Glomerular visceral epithelial cell (primary cell): Measurements from ENCODE around the gene CORO7.
"Not testable (repeated sequence)": the region's sequence is repeated elsewhere in the genome, so short reads cannot be mapped to it uniquely, and the experiment has no call there.

Experiments used
- DNase-seq: peaks from one replicate; pipeline ENCODE4 v3.0.0-alpha.2; 2016; ENCODE audit errors: extremely low spot score

Gene CORO7

DNA sequence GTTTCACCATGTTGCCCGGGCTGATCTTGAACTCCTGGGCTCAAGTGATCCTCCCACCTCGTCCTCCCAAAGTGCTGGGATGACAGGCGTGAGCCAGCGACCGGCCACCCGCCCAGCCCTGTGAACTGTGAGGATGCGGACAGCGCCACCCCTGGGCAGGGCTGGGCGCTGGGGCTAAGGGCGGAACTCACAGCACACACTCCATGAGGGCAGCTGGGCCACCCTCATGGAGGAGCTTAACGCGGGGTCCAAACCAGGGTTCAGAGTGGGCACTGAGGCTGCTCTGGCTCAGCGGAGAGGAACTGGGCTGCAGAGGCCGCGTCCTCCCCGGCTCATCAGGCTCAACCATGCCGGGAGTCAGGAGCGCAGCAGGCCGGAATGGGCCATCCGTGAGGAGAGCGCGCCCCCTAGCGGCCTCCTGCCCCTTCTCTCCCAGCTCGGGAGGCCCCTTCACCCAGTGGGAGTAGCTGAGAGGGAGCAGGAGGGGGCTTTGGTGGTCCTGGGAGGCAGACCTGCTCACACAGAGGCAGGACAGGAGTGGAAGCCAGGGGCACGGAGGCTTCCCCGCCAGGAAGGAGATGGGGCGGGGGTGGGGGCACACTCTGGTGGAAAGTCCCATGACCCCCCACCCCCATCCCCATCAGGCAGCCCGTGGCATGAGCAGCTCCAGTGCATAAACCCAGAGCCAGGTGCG is 13.8 kb downstream of the CORO7 start:
- DNase-seq: peak; percentile 68

DNA sequence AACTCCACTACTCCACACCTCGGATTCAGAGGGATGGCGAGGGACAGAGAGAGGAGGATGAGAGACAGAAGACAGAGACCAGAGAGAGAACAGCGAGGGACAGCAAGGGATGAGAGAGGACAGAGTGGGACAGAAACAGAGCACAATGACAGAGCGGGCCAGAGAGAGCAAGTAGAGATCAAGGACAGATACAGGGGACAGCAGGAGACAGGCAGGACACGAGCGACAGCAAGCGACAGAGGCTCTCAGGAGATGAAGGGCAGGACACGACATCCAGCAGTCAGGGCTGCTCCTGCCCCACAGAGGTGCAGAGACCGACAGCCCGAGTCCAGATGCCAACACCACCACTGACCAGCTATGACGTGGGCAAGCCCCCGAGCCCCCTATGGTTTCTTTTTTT is 14.9 kb downstream of the CORO7 start:
- DNase-seq: no peak

DNA sequence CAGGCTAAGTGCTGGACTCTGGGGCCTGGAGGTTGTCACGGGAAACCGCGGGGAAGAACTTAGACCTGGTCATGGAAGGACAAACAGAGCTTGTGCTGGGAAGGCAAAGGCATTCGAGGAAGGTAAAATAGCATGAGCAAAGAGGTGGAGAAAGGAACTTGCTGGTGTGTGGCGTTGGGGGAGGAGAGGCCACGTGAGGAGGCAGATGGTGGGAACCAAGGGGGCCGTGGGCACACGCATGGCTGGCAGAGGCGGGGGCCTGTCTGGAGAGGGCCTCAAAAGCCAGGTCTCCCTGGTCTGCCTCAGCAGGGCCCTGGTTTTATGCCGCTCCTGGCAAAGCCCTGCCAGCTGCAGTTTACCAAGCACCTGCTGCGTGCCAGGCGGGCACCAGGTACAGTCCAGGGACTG is 15.3 kb downstream of the CORO7 start:
- DNase-seq: no peak

DNA sequence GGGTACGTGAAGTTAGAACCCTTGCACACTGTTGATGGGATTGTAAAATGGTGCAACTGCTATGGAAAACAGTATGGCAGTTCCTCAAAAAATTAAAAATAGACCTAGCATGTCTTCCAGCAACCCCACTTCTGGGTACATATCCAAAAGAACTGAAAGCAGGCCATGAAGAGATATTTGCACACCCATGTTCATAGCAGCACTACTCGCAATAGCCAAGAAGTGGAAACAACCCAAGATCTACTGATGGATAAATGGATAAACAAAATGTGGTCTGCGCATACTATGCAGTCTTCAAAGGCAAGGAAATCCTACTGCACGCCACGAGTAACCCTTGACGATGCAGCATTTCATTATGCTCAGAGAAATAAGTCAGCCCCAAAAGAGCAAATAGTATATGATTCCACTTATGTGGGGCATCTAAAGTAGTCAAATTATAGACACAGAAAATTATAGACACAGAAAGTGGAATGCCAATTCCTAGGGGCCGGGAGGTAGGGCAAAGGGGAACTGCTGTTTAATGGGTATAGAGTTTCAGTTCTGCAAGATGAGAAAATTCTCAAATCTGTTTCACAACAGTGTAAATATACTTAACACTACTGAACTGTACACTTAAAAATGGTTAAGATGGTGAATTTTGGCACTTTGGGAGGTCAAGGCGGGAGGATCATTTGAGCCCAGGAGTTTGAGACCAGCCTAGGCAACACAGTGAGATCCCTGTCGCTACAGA is 17.2 kb downstream of the CORO7 start:
- no peak for DNase-seq

DNA sequence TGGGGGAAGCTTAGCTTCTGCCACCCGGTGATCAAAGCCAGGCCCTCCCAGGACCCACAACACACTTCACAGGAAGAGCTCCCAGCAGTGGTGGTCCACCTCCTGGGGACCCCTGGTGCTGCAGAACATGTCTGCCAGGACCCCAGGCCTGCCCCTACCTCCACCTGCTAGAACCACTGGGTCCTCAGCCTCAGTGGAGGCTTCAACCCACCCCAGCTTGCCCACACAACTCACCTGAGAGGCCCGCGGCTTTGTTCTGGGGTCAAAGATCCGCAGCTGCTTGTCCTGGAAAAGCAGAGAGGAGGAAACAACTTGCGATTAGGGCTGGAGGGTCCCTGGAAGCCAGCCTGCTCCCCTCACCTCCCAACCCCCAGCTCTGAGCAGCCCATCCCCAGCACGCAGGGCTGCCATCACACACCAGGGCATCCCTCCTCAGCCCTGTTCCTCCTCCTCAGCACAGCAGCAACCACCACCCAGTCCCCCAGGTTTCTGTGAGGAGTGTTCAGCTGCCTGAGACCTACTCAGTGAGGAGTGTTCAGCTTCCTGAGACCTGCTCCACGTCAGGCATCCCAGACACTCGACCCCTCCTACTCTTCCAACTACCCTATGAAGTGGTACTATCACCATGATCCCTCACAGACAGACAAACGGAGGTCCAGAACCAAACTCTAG is 21.2 kb downstream of the CORO7 start:
- no peak for DNase-seq

DNA sequence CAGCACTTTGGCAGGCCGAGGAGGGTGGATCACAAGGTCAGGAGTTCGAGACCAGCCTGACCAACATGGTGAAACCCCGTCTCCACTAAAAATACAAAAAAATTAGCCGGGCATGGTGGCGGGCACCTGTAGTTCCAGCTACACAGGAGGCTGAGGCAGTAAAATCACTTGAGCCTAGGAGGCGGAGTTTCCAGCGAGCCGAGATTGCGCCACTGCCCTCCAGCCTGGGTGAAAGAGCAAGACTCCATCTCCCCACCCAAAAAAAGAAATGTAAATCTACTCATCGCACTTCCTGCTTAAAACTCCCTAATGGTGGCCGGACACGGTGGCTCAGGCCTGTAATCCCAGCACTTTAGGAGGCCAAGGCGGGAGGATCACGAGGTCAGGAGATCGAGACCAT is 22.5 kb downstream of the CORO7 start:
- DNase-seq: not testable (repeated sequence)

DNA sequence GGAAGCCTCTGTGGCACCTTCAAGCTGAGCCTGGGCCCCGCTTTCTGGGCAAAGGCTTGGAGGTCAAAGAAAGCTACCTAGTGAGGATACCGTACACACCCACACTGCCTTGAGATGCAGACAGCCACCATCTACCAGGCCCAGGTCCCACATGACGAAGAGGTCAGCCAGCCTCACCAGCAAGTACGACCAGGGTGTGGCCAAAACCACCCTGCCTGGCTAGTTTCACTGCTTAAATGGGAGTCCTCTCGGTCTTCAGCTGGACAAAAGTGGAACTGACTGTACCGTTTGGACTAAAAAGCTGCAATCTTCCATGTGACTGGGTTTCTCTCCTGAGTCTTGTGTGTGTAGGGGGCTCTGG is 23.2 kb downstream of the CORO7 start:
- no peak for DNase-seq

DNA sequence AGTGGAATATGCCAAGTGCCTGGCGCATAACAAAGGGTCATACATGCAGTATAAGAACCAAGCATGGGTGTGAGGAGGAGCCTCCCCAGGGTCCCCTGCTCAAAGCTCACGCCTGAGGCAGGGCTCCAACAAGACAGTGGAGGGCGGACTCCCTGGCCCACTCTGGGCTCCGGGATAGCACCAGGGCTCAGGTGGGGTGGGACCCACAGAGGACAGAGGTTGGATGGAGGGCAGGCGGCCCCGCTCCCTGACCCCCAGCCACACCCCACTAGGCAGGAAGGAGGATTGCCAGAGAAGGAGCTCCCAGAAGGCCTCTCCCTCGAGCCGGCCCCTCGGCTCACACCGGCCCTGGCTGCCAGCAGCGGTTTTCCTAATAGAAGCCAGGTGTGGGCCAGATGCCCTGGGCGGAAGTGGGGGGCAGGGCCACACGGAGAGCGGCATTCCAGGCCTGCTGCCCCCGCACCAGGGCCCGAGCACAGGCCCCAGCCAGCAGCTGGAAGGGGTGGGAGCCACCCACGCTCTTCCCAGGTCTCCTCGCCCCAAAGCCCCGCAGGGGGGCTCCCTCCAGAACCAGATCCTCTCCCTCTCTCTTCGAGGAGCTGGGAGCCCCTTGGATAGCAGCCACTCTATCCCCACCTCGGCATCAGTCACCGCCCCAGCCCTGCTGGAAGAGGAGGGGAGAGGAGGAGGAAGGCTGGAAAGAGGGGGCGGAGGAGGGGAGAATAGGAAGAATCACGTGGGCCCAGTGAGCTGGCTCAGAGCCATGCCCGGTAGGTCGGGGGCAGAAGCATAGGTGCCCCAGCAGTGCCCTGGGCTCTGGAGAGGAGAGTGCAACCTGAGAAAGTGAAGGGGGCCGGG is 23.8 kb downstream of the CORO7 start:
- DNase-seq: no peak

DNA sequence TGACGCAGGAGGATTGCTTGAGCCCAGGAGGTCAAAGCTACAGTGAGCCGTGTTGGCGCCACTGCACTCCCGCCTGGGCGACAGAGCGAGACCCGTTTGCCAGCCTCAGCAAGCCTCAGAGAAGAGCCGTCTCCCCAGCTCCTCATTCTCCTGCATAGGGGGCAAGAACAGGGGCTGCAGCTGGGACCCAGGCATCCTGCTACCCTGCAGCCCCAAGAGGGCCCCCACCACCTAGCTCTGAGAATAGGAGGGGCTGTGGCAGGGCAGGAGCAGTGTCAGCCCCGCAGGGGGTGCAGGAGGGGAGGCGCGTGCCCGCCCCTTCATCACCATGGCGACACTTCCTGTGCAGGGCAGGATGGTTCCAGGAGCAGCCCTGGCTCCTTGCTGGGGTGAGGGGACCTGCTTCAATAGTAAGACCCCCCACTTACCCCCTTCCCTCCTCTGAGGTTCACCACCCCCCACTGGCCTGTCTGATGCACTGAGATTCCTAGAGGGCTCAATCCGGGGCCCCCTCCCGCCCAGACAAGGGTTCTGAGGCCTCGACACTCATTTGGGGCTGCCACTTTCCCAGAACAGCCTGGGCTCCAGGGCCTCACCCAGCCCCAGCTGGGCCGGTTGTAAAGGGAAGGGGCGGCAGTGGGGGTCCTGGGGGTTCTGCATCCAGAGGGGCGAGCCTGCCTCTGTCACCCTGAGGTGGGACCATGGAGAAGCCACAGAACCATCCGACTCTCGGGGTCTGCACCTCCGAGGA is 24.6 kb downstream of the CORO7 start:
- DNase-seq: no peak

DNA sequence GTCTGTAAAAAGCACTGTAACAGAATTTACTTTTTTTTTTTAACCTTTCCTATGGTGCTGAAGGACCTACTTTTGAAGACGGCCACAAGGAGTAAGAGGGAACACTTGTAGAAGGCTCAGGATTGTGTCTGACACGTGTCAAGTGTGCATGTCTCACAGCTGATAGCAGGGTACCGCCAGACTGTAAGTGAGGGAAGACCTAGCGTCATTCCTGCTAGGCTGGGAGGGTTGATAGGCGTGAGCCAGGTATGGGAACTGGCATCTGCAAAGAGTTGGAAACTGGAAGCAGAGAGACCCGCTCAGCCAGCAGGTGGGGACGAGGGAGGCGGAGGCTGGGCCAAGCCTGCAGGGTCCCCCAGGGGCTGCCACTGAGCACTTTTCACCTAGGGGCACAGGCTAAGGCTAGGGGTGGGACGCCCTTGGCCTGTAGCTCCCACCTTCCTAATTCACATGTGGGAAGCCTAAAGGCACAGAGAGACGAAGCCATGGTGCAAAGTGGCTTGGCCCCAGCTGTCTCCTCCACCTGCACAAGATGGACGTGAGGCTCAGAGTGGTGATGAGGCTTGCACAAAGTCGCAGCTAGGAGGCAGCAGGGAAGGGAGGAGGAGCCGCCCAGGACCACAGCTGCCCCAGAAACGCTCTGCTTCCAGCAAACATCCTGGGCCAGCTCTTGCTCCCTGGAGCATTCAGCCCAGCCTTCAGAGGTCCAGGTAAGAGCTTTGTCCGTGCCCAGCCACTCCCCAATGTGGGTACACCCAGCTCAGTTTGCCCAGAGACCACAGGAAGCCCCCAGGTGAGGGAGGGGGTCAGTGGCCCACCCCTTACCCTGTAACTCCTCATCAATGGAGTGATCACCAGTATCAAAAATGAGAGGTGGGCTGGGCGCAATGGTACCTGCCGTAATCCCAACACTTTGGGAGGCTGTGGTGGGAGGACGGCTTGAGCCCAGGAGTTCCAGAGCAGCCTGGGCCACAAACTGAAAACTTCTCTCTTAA is 25.8 kb downstream of the CORO7 start:
- DNase-seq: no peak

DNA sequence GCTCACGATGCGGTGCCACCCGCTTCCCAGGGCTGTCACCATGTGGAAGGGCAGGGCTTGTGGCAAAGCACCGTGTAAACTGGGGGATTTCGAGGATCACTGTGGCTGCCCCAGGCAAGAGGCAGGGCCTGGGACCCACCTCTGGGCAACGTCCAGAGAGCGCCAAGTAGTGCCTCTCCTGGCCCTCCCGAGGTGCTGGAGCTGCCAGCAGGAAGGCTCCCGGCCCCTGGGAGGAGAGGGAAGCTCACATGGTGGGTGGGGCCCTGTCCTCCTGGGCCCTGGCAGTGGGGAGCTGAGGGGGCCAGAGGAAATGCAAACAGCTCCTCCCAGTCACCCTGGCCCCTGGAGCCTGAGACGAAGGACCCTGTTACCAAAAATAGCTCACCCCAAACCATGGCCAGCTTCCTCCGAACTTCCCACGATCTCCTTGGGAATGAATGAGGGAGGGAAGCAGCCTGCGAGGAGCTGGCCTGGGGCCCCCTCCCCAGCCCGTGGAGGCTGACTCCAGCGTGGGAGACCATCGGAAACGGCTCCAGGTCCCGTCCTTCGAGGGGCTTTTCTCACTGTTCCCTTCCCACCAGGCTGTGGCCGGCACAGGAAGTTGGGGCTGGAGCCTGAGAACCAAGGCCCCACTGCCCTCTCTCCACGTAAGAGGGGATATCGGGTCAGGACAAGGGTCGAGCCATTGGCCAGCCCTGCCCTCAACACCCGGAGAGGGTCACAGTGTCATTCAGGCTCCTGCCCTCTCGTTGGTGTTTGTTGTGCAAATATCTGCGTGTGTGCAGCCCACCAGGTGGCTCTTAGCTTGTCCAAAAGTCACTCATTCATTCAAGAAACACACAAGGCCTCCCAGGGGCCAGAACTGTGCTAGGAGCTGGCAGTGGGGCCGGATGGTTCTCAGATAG is 27.1 kb downstream of the CORO7 start:
- no peak for DNase-seq

DNA sequence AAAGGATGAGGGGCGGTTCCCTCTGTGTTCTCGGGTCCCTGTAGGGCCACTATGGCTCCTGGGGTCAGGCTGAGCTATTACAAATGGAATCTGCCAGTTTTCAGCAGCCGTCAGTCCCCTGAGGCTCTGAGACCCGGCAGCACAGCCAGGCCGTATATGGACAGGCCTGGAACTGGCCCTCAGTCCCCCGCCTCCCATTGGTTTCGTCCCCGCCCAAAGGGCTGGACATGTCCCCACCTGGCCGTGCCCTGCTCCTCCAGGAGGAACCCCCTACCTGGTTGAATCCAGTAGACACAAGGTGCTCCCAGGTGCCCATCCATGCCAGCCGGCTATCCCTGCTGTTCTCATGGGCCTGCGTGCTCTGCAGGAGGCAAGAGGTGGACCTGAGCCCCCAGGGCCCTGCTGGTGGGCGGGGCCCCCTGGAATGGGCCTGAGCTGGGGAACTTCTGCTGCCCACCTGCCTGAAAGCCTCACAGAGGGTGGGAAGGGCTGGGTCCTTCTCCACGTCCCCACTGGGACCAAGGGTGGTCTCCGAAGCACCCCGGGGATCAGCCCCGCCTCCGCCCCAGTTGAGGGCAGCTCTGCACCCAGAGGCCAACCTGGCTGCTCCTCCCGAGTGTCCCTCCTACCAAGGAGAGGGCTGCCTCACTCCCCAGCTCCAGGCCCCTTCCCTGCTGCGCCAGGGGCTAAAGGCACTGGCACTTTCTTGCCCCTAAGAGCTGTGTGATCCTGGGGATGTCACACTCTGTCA is 27.9 kb downstream of the CORO7 start:
- DNase-seq: no peak

DNA sequence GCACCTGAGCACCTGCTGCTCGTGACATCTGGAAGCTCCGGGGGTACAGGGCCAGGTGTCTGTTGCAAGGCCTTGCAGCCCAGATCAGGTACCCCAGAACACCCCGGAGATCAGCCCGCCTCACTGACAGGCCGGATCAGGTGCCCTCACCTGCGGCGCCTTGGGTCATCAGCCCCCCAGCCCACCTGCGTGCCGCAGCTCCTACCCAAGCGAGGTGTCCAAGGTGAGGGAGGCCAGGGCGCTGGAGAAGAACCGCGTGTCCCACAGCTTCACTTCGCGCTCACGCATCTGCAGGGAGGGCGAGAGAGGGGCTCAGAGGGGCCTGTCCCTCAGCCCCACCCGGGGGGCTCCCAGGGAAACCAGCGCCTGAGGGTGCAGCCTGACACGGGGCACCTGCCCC is 28.6 kb downstream of the CORO7 start:
- no peak for DNase-seq

DNA sequence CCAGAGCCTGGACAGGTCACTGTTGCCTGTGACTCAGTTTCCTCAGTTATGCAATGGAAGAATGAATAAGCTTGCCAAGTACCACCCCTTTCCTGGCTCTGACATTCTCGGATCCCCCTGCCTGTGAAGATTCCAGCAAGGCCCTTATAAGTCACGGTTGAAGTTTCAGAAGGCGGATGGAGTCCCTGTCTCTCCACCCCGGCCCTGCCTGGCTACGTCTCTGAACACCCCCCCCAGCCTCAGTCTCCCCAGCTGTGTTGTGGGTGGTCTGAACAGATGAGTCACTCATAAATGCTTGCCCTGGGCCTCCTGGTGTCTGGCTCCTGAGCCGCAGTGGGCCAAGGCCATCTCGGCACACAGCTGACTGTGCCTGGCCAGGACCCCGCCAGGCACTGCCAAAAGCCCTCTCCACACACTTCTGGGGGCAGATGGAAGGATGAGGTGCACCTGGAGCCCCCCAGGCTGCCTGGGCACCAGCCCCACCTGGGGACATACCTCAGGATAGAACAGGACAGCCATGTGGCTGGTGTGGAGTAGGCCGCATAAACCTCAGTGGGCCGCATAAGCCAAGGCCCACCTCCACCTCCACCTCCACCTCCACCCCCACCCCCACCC is 29.3 kb downstream of the CORO7 start:
- no peak for DNase-seq

DNA sequence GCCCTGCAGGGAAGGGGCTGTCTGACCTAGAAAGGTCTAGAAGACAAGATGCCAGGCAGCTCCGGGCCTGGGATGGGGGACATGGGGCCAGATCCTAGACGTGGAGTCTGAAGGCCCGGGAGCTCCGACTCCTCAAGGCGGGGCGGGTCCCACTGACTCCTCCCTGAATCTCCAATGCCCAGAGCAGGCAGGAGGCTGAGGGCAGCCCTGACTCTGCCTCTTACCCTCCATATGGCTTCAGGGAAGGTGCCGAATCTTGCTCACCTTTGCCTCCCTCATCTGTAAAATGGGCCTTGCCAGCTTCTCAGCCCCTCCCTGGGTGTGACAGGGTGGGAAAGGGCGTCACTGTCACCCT is 30.0 kb downstream of the CORO7 start:
- DNase-seq: no peak

DNA sequence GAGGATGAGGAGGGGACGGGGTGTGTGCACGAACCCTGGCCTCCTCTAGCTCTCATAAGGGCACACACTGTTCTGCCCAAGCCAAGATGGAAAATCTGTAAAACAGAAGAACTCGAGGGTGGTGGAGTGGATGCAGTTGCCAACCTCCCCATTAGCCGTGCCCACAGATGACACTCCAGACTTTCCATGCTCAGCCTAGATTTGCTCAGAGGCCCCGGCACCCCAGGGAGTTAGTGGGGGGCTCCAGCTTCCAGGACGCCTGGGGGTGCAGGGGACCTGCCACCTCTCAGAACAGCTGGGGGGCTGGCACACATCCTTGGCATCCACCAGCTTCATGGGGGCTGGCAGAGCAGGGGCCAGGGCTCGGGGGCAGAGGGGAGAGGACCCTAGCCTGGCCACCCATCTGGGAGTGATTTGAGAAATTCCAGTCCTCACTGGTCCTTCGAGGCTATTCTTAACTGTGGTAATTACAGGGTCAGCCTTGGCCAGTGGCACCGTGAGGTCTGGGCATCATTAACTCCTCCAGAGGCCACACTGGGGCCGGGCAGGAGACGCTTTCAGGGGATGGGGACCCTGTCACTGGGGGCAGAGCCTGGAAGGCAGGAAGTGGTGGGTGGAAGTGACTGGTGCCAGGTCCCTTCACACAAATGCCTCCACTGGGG is 30.5 kb downstream of the CORO7 start:
- no peak for DNase-seq

DNA sequence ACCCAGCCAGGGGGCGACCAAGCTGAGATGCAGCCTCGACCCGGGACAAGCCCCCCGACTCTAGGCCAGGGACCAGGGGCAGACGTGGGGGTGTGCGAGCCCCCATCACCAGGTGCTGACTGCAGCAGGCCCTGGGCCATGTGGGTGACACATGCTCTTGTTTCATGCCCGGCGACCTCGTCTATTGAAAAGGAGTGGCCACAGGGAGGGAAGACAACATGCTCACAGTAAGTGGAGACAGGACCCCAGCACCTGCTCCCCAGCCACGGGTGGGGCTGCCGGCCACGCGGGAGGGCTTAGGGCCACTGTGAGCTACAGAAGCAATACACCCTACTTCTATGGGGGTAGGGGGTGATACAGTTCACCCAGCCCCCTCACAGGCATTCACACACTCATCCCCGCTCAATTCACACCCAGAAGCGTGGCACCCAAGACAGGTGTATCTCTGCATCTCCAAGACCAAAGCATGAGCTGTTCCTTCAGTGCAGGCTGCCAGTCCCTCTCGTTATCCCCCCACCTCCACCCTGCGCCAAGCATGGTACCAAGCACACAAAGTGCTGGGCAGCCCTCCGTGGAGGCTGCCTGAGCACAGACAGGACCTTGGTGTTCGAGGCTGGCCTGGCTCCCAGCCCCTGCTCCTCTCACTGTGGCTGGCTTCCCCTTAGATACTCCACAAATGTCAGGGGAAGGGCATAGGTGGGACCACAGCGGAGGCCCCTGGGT is 31.2 kb downstream of the CORO7 start:
- no peak for DNase-seq
